ACC112 (cell line): ENCODE data around the gene TTLL7.

Experiments used
- H2AFZ ChIP-seq: fragments of 200-600 bp; sonication (generic); one replicate; pipeline ENCODE4 v1.6.0; 2017; ENCODE audit warnings: antibody characterized with exemption, low read length; ENCODE audit not compliant: unreplicated experiment
- H3K27ac ChIP-seq: fragments of 200-600 bp; sonication (generic); 2 replicates; pipeline ENCODE4 v1.5.1; 2014; ENCODE audit warnings: low read depth, mild to moderate bottlenecking, antibody characterized with exemption, low read length, moderate library complexity
- H3K27me3 ChIP-seq: fragments of 200-600 bp; sonication (generic); 2 replicates; pipeline ENCODE4 v1.6.1; 2014; ENCODE audit warnings: mild to moderate bottlenecking, antibody characterized with exemption, low read length, moderate library complexity, mixed read lengths; ENCODE audit not compliant: insufficient read depth
- H3K36me3 ChIP-seq: fragments of 200-600 bp; sonication (generic); 2 replicates; pipeline ENCODE4 v1.6.1; 2016; ENCODE audit warnings: mild to moderate bottlenecking, antibody characterized with exemption, low read length, moderate library complexity, mixed read lengths; ENCODE audit not compliant: insufficient read depth
- H3K4me1 ChIP-seq: fragments of 200-600 bp; sonication (generic); one replicate; pipeline ENCODE4 v1.6.1; 2016; ENCODE audit warnings: low read length, mixed read lengths; ENCODE audit not compliant: insufficient read depth, unreplicated experiment, control insufficient read depth
- H3K4me3 ChIP-seq: fragments of 200-600 bp; sonication (generic); 2 replicates; pipeline ENCODE4 v1.5.1; 2014; ENCODE audit warnings: mild to moderate bottlenecking, low read depth, low read length
- H3K79me2 ChIP-seq: fragments of 200-600 bp; sonication (generic); one replicate; pipeline ENCODE4 v1.6.0; 2016; ENCODE audit warnings: low read length; ENCODE audit not compliant: control insufficient read depth, unreplicated experiment, insufficient read depth

TTLL7 gene

DNA sequence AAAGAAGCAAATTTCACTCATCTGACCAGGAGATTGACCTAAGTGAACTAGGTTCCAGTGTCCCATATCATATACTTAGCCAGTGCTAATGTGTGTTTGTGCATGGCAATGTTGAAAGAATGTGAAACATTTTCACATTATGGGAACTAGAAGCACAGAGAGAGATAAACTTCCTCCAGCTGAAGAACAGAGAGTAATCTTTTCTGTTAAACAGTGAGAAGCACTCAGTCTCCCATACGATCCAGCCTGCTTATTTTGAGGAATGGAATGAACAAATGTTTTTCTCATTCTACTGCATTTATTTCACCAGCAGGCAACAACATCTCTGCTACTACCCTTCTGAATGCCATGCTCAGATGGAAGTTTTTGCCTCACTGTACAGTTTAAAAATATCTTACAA, 170.5 kb downstream of the TTLL7 start:
- no peak overlapping the region for H3K4me3 ChIP-seq
- H3K27ac ChIP-seq = no peak overlapping the region
- peaks cover 17% of the 10 kb centered on the region; the same call in 1 of the 2 replicates for H3K27me3 ChIP-seq
- H2AFZ ChIP-seq = no peak overlapping the region
- H3K4me1 ChIP-seq = no peaks in the 10 kb centered on the region
- no peaks in the 10 kb centered on the region for H3K79me2 ChIP-seq
- no peaks in the 10 kb centered on the region for H3K36me3 ChIP-seq

DNA sequence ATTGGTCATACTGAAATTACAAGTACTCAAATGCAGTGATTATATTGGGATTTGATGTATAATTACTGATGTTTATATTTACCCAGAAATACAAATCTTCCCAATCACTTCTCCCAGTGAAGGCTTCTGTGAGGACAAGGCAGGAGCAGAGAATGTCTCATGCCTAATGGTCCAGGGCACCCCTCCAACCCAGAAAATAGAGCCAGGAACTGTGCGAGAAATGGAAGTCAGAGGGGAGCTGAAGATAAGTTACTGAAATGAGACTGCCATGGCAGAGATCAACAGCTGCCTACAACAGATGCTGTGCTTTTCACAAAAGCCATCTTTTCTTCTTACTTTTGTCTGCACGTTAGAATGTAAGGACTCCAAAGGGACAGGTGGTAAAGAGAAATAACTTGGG, 171.2 kb downstream of the TTLL7 start:
- Histone ChIP-seq H3K27ac (no peak overlapping the region), H3K4me1 (no peaks in the 10 kb centered on the region), H3K27me3 (peaks cover 12% of the 10 kb centered on the region; the same call in 1 of the 2 replicates), H3K79me2 (no peaks in the 10 kb centered on the region), H3K36me3 (no peaks in the 10 kb centered on the region), H2AFZ (no peak overlapping the region), H3K4me3 (no peak overlapping the region)

DNA sequence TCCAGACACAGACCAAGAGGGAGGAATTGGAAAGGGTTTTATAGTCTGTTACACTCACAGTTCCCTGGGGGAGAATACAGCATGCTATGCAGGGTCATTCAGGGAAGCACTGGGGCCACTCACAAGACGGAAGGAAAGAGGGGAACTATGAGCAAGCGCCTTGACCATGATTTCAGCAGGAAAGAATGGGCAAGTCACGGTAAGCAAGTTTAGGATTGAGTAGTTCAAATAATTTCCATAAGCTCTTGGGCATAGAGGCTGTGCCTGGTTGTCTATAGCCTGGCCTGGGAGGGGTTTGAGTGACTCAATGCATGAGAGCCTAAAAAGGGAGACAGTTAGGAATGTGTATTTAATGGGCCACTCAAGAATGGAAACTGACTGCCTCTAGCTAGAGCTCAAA, 176.7 kb downstream of the TTLL7 start:
- Histone ChIP-seq H3K27ac (no peak overlapping the region), H3K79me2 (no peaks in the 10 kb centered on the region), H3K4me3 (no peak overlapping the region), H3K36me3 (no peaks in the 10 kb centered on the region), H2AFZ (no peak overlapping the region), H3K4me1 (no peaks in the 10 kb centered on the region), H3K27me3 (no peaks in the 10 kb centered on the region)

DNA sequence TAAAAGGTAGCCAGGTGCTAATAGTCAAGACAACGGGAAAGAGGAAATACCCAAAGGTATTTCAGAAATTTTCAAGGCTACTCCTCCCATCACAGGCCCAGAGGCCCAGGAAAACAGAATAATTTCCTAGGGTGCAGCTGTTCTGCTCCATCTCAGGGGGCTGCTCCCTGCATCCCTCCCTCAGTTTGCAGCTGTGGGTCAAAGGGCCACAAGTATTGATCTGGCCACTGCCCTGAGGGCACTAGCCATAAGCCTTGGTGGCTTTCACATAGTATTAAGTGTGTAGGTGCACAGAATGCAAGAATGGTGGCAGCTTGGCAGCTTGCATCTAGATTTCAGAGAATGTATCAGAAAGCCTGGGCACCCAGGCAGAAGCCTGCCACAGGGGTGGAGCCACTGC, 179.5 kb downstream of the TTLL7 start:
- no peaks in the 10 kb centered on the region for H3K27me3 ChIP-seq
- H3K4me3 ChIP-seq = no peak overlapping the region
- no peaks in the 10 kb centered on the region for H3K36me3 ChIP-seq
- H3K27ac ChIP-seq = no peak overlapping the region
- no peak overlapping the region for H2AFZ ChIP-seq
- no peaks in the 10 kb centered on the region for H3K4me1 ChIP-seq
- H3K79me2 ChIP-seq = no peaks in the 10 kb centered on the region

DNA sequence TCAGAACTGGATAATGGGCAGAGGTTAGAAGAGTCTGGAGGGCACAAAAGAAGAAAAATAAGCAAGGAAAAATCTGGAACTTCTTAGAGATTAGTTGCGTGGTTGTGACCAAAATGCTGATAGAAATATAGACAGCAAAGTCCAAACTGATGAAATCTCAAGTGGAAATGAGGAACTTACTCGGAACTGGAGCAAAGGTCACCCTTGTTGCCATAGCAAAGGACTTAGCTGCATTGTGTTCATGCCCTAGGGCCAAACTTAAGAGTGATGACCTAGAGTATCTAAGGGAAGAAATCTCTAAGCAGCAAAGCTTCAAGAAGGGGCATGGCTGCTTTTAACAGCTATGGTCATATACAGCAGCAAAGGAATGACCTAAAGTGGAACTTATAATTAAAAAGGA, 180.0 kb downstream of the TTLL7 start:
- H3K27me3 ChIP-seq = no peaks in the 10 kb centered on the region
- no peak overlapping the region for H2AFZ ChIP-seq
- H3K27ac ChIP-seq = no peak overlapping the region
- no peaks in the 10 kb centered on the region for H3K36me3 ChIP-seq
- no peaks in the 10 kb centered on the region for H3K4me1 ChIP-seq
- H3K79me2 ChIP-seq = no peaks in the 10 kb centered on the region
- no peak overlapping the region for H3K4me3 ChIP-seq

- H3K27ac ChIP-seq = no peak overlapping the region
- H2AFZ ChIP-seq = no peak overlapping the region
- no peaks in the 10 kb centered on the region for H3K36me3 ChIP-seq
- no peaks in the 10 kb centered on the region for H3K79me2 ChIP-seq
- H3K27me3 ChIP-seq = no peaks in the 10 kb centered on the region
- no peaks in the 10 kb centered on the region for H3K4me1 ChIP-seq
- no peak overlapping the region for H3K4me3 ChIP-seq
These were observed 182.1 kb downstream of the TTLL7 start for GRCh38 chr1:83816836-83817235.

- H3K27ac ChIP-seq = no peak overlapping the region
- no peak overlapping the region for H3K4me3 ChIP-seq
- no peaks in the 10 kb centered on the region for H3K36me3 ChIP-seq
- H3K27me3 ChIP-seq = no peaks in the 10 kb centered on the region
- H2AFZ ChIP-seq = no peak overlapping the region
- no peaks in the 10 kb centered on the region for H3K4me1 ChIP-seq
- H3K79me2 ChIP-seq = no peaks in the 10 kb centered on the region
These were observed 183.6 kb downstream of the TTLL7 start for GRCh38 chr1:83815330-83815729.
